Liver (tissue), 9 donors: ENCODE data around the gene LTB4R2. TPM values are rescaled to one million over a fixed set of nuclear protein-coding genes. Genes with fewer than 3 reads are reported as not detected.

Source experiments
- DNase-seq: peaks from one replicate; pipeline ENCODE4 v3.0.0-alpha.2; 2017; ENCODE audit warnings: low spot score
- H3K27ac ChIP-seq, 2 donors: one replicate each; pipeline ENCODE4 v1.7.0; 2013; ENCODE audit warnings: inconsistent platforms in 2 of 2, low read length in 2 of 2, control low read depth in 1 of 2, low read depth in 1 of 2, mild to moderate bottlenecking in 1 of 2
- H3K27me3 ChIP-seq, 4 donors: one replicate each; pipeline versions ENCODE4 v1.6.1 to v1.7.0; 2013; ENCODE audit warnings: low read length in 3 of 4, inconsistent platforms in 1 of 4, mild to moderate bottlenecking in 1 of 4, moderate library complexity in 1 of 4; ENCODE audit not compliant: control insufficient read depth in 4 of 4, insufficient read depth in 4 of 4
- H3K36me3 ChIP-seq, 4 donors: one replicate each; pipeline versions ENCODE4 v1.6.1 to v1.7.0; 2013; ENCODE audit warnings: low read length in 3 of 4, mild to moderate bottlenecking in 3 of 4, low read depth in 1 of 4, moderate library complexity in 1 of 4; ENCODE audit not compliant: control insufficient read depth in 4 of 4, insufficient read depth in 3 of 4
- H3K4me1 ChIP-seq, 4 donors: one replicate each; pipeline versions ENCODE4 v1.6.1 to v1.7.0; 2013; ENCODE audit warnings: low read length in 3 of 4, mild to moderate bottlenecking in 3 of 4, moderate library complexity in 1 of 4; ENCODE audit not compliant: control insufficient read depth in 4 of 4, insufficient read depth in 4 of 4
- H3K4me3 ChIP-seq, 3 donors: one replicate each; pipeline versions ENCODE4 v1.6.1 to v1.7.0; 2013; ENCODE audit warnings: low read length in 3 of 3, control low read depth in 1 of 3, low read depth in 1 of 3, mild to moderate bottlenecking in 1 of 3
- H3K9ac ChIP-seq, 2 donors: one replicate each; pipeline ENCODE4 v1.7.0; 2013; ENCODE audit warnings: low read length in 2 of 2, mild to moderate bottlenecking in 2 of 2, moderate library complexity in 2 of 2, control low read depth in 1 of 2, low read depth in 1 of 2
- H3K9me3 ChIP-seq, 4 donors: one replicate each; pipeline versions ENCODE4 v1.6.1 to v1.7.0; 2013; ENCODE audit warnings: low read length in 3 of 4; ENCODE audit not compliant: control insufficient read depth in 4 of 4
- EGR1 ChIP-seq, 2 donors: IDR thresholded peaks; 2 replicates each; pipeline ENCODE4 v1.6.1; 2016 to 2018; ENCODE audit warnings: antibody characterized with exemption in 2 of 2, low read depth in 2 of 2
- FOXA1 ChIP-seq: IDR thresholded peaks from 2 replicates; pipeline ENCODE4 v1.6.1; 2016; ENCODE audit warnings: antibody characterized with exemption
- FOXA2 ChIP-seq: IDR thresholded peaks from 2 replicates; pipeline ENCODE4 v1.6.1; 2016; ENCODE audit warnings: antibody characterized with exemption
- GABPA ChIP-seq, 2 donors: IDR thresholded peaks in 1 of 2; conservative IDR thresholded peaks in 1 of 2; 2 replicates each; pipeline ENCODE4 v1.6.1; 2016; ENCODE audit warnings: antibody characterized with exemption in 2 of 2, mild to moderate bottlenecking in 1 of 2, moderate library complexity in 1 of 2
- HNF4A ChIP-seq, 2 donors: conservative IDR thresholded peaks; 2 replicates each; pipeline ENCODE4 v1.6.1; 2016; ENCODE audit warnings: antibody characterized with exemption in 2 of 2, mild to moderate bottlenecking in 2 of 2
- HNF4G ChIP-seq: IDR thresholded peaks from 2 replicates; pipeline ENCODE4 v1.6.1; 2016; ENCODE audit warnings: antibody characterized with exemption
- MAX ChIP-seq: IDR thresholded peaks from 2 replicates; pipeline ENCODE4 v1.6.1; 2016; ENCODE audit warnings: antibody characterized with exemption
- NR2F2 ChIP-seq: IDR thresholded peaks from 2 replicates; pipeline ENCODE4 v1.6.1; 2016; ENCODE audit warnings: antibody characterized with exemption
- REST ChIP-seq: IDR thresholded peaks from 2 replicates; pipeline ENCODE4 v1.6.1; 2016; ENCODE audit warnings: antibody characterized with exemption, mild to moderate bottlenecking
- RXRA ChIP-seq, 2 donors: IDR thresholded peaks; 2 replicates each; pipeline ENCODE4 v1.6.1; 2017 to 2018; ENCODE audit warnings: antibody characterized with exemption in 2 of 2, mild to moderate bottlenecking in 1 of 2
- SP1 ChIP-seq: IDR thresholded peaks from 2 replicates; pipeline ENCODE4 v1.6.1; 2018; ENCODE audit warnings: antibody characterized with exemption, mild to moderate bottlenecking
- TAF1 ChIP-seq: conservative IDR thresholded peaks from 2 replicates; pipeline ENCODE4 v1.6.1; 2016; ENCODE audit warnings: antibody characterized with exemption, mild to moderate bottlenecking
- YY1 ChIP-seq: IDR thresholded peaks from 2 replicates; pipeline ENCODE4 v1.6.1; 2016; ENCODE audit warnings: antibody characterized with exemption, mild to moderate bottlenecking
- ZBTB33 ChIP-seq: IDR thresholded peaks from 2 replicates; pipeline ENCODE4 v1.6.1; 2016; ENCODE audit warnings: antibody characterized with exemption
- WGBS: extraction: QIAGEN DNeasy Blood & Tissue Kit; methylation state at CpG from one replicate; pipeline ENCODE4 v1.1.7; 2013; 5-methylcytosine and 5-hydroxymethylcytosine counted together
- polyA plus RNA-seq, 2 donors: library from polyadenylated mRNA; stranded (reverse) in 1 of 2; unstranded in 1 of 2; fragments of 200-250 nt in 1 of 2; fragments of >200 nt in 1 of 2; fragmentation: Nextera tagmentation in 1 of 2; extraction: Ambion mirVana in 1 of 2; gene quantifications; one replicate each; pipeline versions ENCODE4 v1.2.1 to v1.2.3, GENCODE V29; 2013 to 2015
- total RNA-seq, 2 donors: library from RNA; depleted of rRNA; stranded (reverse); fragments of >200 nt; gene quantifications; one replicate each; pipeline ENCODE4 v1.2.3, GENCODE V29; 2014
- donor health status: healthy.
- donor health status: healthy.
- donor health status: healthy.
- donor health status: healthy.
- donor health status: healthy.

LTB4R2 gene
- total and polyA plus RNA-seq, 4 donors, result 0.28 to 11.3 (median 1.9) TPM

GRCh38 chr14:24339284-24340151 lies 29.6 kb downstream of the LTB4R2 start, which contains the start of gene RIPK3:
Gene RIPK3, minus strand, starts transcription at chr14:24339991. Its CDS starts 165 bp downstream, at chr14:24339826.
- WGBS, result 24% methylated on average over 51 of the region's 51 CpGs
- no peak within 1 kb of the TSS for H3K27ac ChIP-seq
- no peaks in the 10 kb centered on the region for H3K27me3 ChIP-seq
- no peaks in the 10 kb centered on the region for H3K9me3 ChIP-seq
- H3K4me3 ChIP-seq, result peak within 1 kb of the TSS; percentile 32 to 47 (median 32)
- TF ChIP-seq ZBTB33 (no peak), RXRA (IDR thresholded peaks at IDR 0.05) (peak in 1 of 2 donors; percentile 46), NR2F2 (peak; percentile 99)
- peaks cover under 1 to 22% (median 7%) of the 10 kb centered on the region in 4 donors for H3K4me1 ChIP-seq
- DNase-seq, result no peak
- H3K9ac ChIP-seq, result peak within 1 kb of the TSS in 1 of 2 donors; percentile 38
- no peaks in the 10 kb centered on the region for H3K36me3 ChIP-seq

GRCh38 chr14:24340606-24341005 lies 30.7 kb downstream of the LTB4R2 start:
- Histone ChIP-seq H3K27me3 (no peaks in the 10 kb centered on the region), H3K9me3 (no peaks in the 10 kb centered on the region), H3K36me3 (no peaks in the 10 kb centered on the region), H3K4me1 (peaks cover 0 to 12% (median 3%) of the 10 kb centered on the region in 4 donors), H3K27ac (no peak overlapping the region), H3K9ac (no peak overlapping the region), H3K4me3 (no peak overlapping the region)
- no peak for DNase-seq
- 95% methylated on average over 1 of the region's 1 CpG for WGBS
- TF ChIP-seq GABPA (IDR thresholded peaks at IDR 0.05 in 1 of 2, conservative IDR thresholded peaks at IDR 0.05 in 1 of 2) (no peak), TAF1 (no peak), RXRA (IDR thresholded peaks at IDR 0.05) (no peak), HNF4A (conservative IDR thresholded peaks at IDR 0.05) (no peak), FOXA2 (no peak)

GRCh38 chr14:24342889-24343288 lies 32.9 kb downstream of the LTB4R2 start:
- WGBS, result 97% methylated on average over 4 of the region's 4 CpGs
- Histone ChIP-seq H3K4me1 (peaks cover 0 to 9% (median 3%) of the 10 kb centered on the region in 4 donors), H3K9me3 (no peaks in the 10 kb centered on the region), H3K27me3 (no peaks in the 10 kb centered on the region), H3K36me3 (no peaks in the 10 kb centered on the region), H3K9ac (no peak overlapping the region), H3K4me3 (no peak overlapping the region), H3K27ac (no peak overlapping the region)
- TF ChIP-seq YY1 (no peak), TAF1 (no peak), EGR1 (IDR thresholded peaks at IDR 0.05; ENCODE audit: low read depth in 2 of 2) (no peak), GABPA (IDR thresholded peaks at IDR 0.05 in 1 of 2, conservative IDR thresholded peaks at IDR 0.05 in 1 of 2) (no peak), FOXA2 (no peak), RXRA (IDR thresholded peaks at IDR 0.05) (no peak), FOXA1 (no peak), SP1 (no peak), ZBTB33 (no peak), HNF4G (no peak), MAX (no peak), HNF4A (conservative IDR thresholded peaks at IDR 0.05) (no peak), REST (no peak)
- DNase-seq, result no peak
